CD4-positive, alpha-beta T cell (primary cell): Measurements from ENCODE around the gene RASGRP3. TPM values are rescaled to one million over a fixed set of nuclear protein-coding genes. Genes with fewer than 3 reads are reported as not detected.

ENCODE experiments used
- ATAC-seq: fragments of 200-7000 bp; cut with Tn5 transposase; one replicate; pipeline ENCODE4 v1.10.0; 2022; ENCODE audit warnings: mild to moderate bottlenecking; ENCODE audit not compliant: poor library complexity
- CTCF ChIA-PET: fragments of 350-600 bp; sonication (Branson Sonifier 250); formaldehyde crosslinking; loops from one replicate; lab custom pipeline; 2021; ENCODE audit warnings: antibody characterized with exemption, inconsistent platforms; lab: Charles Lee
- POLR2A ChIA-PET: fragments of 350-600 bp; sonication (Branson Sonifier 250); formaldehyde crosslinking; loops from one replicate; lab custom pipeline; 2021; ENCODE audit warnings: antibody characterized with exemption, inconsistent platforms; lab: Charles Lee
- DNase-seq, 14 experiments: peaks; one replicate each; pipeline ENCODE4 v3.0.0-alpha.2; 2013 to 2020; ENCODE audit warnings: mixed read lengths in 2 of 14
- H3K27ac ChIP-seq, 2 donors: one replicate each; pipeline versions ENCODE4 v1.5.1 to v1.7.0; 2013; ENCODE audit warnings: low read length in 2 of 2, low read depth in 1 of 2, mild to moderate bottlenecking in 1 of 2
- H3K27me3 ChIP-seq, 2 experiments: 1 replicate in 1 of 2; 2 replicates in 1 of 2; pipeline versions ENCODE4 v1.6.1 to v1.7.0; 2013; ENCODE audit warnings: low read length in 2 of 2, control low read depth in 1 of 2, mild to moderate bottlenecking in 1 of 2, moderate library complexity in 1 of 2; ENCODE audit not compliant: insufficient read depth in 2 of 2, control insufficient read depth in 1 of 2
- H3K36me3 ChIP-seq: one replicate; pipeline ENCODE4 v1.6.1; 2013; ENCODE audit warnings: low read length, control low read depth; ENCODE audit not compliant: insufficient read depth
- H3K4me1 ChIP-seq: one replicate; pipeline ENCODE4 v1.6.1; 2013; ENCODE audit warnings: low read length, control low read depth; ENCODE audit not compliant: insufficient read depth
- H3K4me3 ChIP-seq: one replicate; pipeline ENCODE4 v1.5.1; 2013; ENCODE audit warnings: mild to moderate bottlenecking, low read length, moderate library complexity
- H3K9me3 ChIP-seq, 2 experiments: 1 replicate in 1 of 2; 2 replicates in 1 of 2; pipeline versions ENCODE4 v1.6.1 to v1.7.0; 2013; ENCODE audit warnings: low read length in 2 of 2, mild to moderate bottlenecking in 2 of 2, control low read depth in 1 of 2, moderate library complexity in 1 of 2; ENCODE audit not compliant: control insufficient read depth in 1 of 2, insufficient read depth in 1 of 2
- H3K27ac Mint-ChIP-seq: one replicate; pipeline ENCODE4 v1.8.0; 2020; ENCODE audit warnings: mixed read lengths
- H3K27me3 Mint-ChIP-seq: one replicate; pipeline ENCODE4 v1.8.0; 2021; ENCODE audit warnings: mixed read lengths
- H3K36me3 Mint-ChIP-seq: one replicate; pipeline ENCODE4 v1.8.0; 2021; ENCODE audit warnings: low read depth, mixed read lengths
- H3K4me1 Mint-ChIP-seq: one replicate; pipeline ENCODE4 v1.8.0; 2021; ENCODE audit warnings: low read depth, mixed read lengths
- H3K4me3 Mint-ChIP-seq: one replicate; pipeline ENCODE4 v1.8.0; 2020; ENCODE audit warnings: mild to moderate bottlenecking, mixed read lengths
- H3K9me3 Mint-ChIP-seq: one replicate; pipeline ENCODE4 v1.8.0; 2020; ENCODE audit warnings: mixed read lengths
- CTCF ChIP-seq: fragments of 200-600 bp; IDR thresholded peaks from one replicate; pipeline ENCODE4 v1.8.0; 2022; ENCODE audit warnings: antibody characterized with exemption, mild to moderate bottlenecking
- intact Hi-C, 2 experiments: fragments of 100-400 bp; cut with DNase I in 1 of 2; cut with micrococcal nuclease in 1 of 2; formaldehyde crosslinking; loops; one replicate each; pipeline versions ENCODE4 v1.15.1 to v1.9.0; 2023 to 2025; cut with DNase I, micrococcal nuclease
- total RNA-seq, 174 experiments: library from RNA in 2 of 174; stranded (reverse) in 2 of 174; gene quantifications; one replicate each; pipeline ENCODE4 v1.2.3 and lab custom pipeline; 2021 to 2026

RASGRP3 gene
- total RNA-seq, 2 experiments from 2014 or later = 5.7 to 7.9 TPM

- H3K27me3 ChIP-seq = no peaks in the 10 kb centered on the region
- intact Hi-C loops = no loop called here
- POLR2A ChIA-PET = no interaction called here
- TF ChIP-seq CTCF = no peak
- H3K9me3 ChIP-seq = no peaks in the 10 kb centered on the region
- CTCF ChIA-PET = no interaction called here
- Mint-ChIP-seq H3K27ac (no peak overlapping the region), H3K4me1 (peaks cover 32% of the 10 kb centered on the region), H3K36me3 (no peaks in the 10 kb centered on the region), H3K4me3 (no peak overlapping the region), H3K27me3 (no peaks in the 10 kb centered on the region), H3K9me3 (no peaks in the 10 kb centered on the region)
- no peak overlapping the region for H3K4me3 ChIP-seq
- ATAC-seq = no peak
- peaks cover 4% of the 10 kb centered on the region for H3K4me1 ChIP-seq
- no peaks in the 10 kb centered on the region for H3K36me3 ChIP-seq
- H3K27ac ChIP-seq = no peak overlapping the region
- DNase-seq = no peak
These were observed 18.6 kb downstream of the RASGRP3 start for GRCh38 chr2:33494877-33495641.

- no peaks in the 10 kb centered on the region for H3K27me3 Mint-ChIP-seq
- Histone ChIP-seq H3K27ac (no peak overlapping the region), H3K27me3 (no peaks in the 10 kb centered on the region), H3K36me3 (no peaks in the 10 kb centered on the region), H3K4me3 (no peak overlapping the region), H3K4me1 (peaks cover 4% of the 10 kb centered on the region), H3K9me3 (no peaks in the 10 kb centered on the region)
- CTCF ChIA-PET = no interaction called here
- DNase-seq (no peak), ATAC-seq (no peak)
- intact Hi-C loops = no loop called here
- H3K9me3 Mint-ChIP-seq = no peaks in the 10 kb centered on the region
- POLR2A ChIA-PET = no interaction called here
- H3K4me3 Mint-ChIP-seq = no peak overlapping the region
- no peaks in the 10 kb centered on the region for H3K36me3 Mint-ChIP-seq
- peaks cover 32% of the 10 kb centered on the region for H3K4me1 Mint-ChIP-seq
- no peak for TF ChIP-seq CTCF
- H3K27ac Mint-ChIP-seq = no peak overlapping the region
These were observed 19.2 kb downstream of the RASGRP3 start for GRCh38 chr2:33495683-33496082.

GRCh38 chr2:33496150-33496549 lies 19.7 kb downstream of the RASGRP3 start:
- DNase-seq (no peak), ATAC-seq (no peak)
- H3K27ac Mint-ChIP-seq = no peak overlapping the region
- Histone ChIP-seq H3K27ac (no peak overlapping the region), H3K4me3 (no peak overlapping the region), H3K4me1 (peaks cover 4% of the 10 kb centered on the region), H3K36me3 (no peaks in the 10 kb centered on the region), H3K9me3 (no peaks in the 10 kb centered on the region), H3K27me3 (no peaks in the 10 kb centered on the region)
- intact Hi-C loops = no loop called here
- POLR2A ChIA-PET = interaction anchor here (1.4 kb wide), 1 partner anchor 19 kb away, joined by 4 read pairs; no protein-coding TSS in a partner anchor
- H3K4me1 Mint-ChIP-seq = peaks cover 32% of the 10 kb centered on the region
- H3K9me3 Mint-ChIP-seq = no peaks in the 10 kb centered on the region
- H3K36me3 Mint-ChIP-seq = no peaks in the 10 kb centered on the region
- no peaks in the 10 kb centered on the region for H3K27me3 Mint-ChIP-seq
- TF ChIP-seq CTCF = no peak
- no peak overlapping the region for H3K4me3 Mint-ChIP-seq
- CTCF ChIA-PET = no interaction called here
